Stomach smooth muscle (tissue), 2 donors: ENCODE data around the gene CLIP3.
"Not testable (repeated sequence)": the region's sequence is repeated elsewhere in the genome, so short reads cannot be mapped to it uniquely, and the experiment has no call there.

Experiments used
- H3K27ac ChIP-seq: one replicate; pipeline ENCODE4 v1.7.0; 2013; ENCODE audit warnings: mild to moderate bottlenecking, low read length, inconsistent platforms
- H3K27me3 ChIP-seq, 2 donors: one replicate each; pipeline ENCODE4 v1.7.0; 2013; ENCODE audit warnings: low read length in 2 of 2; ENCODE audit not compliant: insufficient read depth in 2 of 2, control insufficient read depth in 1 of 2
- H3K36me3 ChIP-seq, 2 donors: one replicate each; pipeline ENCODE4 v1.7.0; 2013; ENCODE audit warnings: low read length in 2 of 2; ENCODE audit not compliant: control insufficient read depth in 2 of 2, insufficient read depth in 2 of 2
- H3K4me1 ChIP-seq: one replicate; pipeline ENCODE4 v1.7.0; 2013; ENCODE audit warnings: low read length; ENCODE audit not compliant: control insufficient read depth, insufficient read depth
- H3K4me3 ChIP-seq, 2 donors: one replicate each; pipeline ENCODE4 v1.7.0; 2013; ENCODE audit warnings: low read length in 2 of 2
- H3K9ac ChIP-seq, 2 donors: one replicate each; pipeline ENCODE4 v1.7.0; 2013; ENCODE audit warnings: low read length in 2 of 2, mild to moderate bottlenecking in 1 of 2
- H3K9me3 ChIP-seq, 2 donors: one replicate each; pipeline ENCODE4 v1.7.0; 2013; ENCODE audit warnings: low read length in 2 of 2; ENCODE audit not compliant: control insufficient read depth in 2 of 2
- donor health status: healthy.
- donor health status: Pancreatic carcinoma.

Gene CLIP3

GRCh38 chr19:36032251-36033104 lies at the start of gene CLIP3:
TSS of gene CLIP3 (minus strand) at chr19:36032873. CDS start at chr19:36032357, 516 bp downstream.
- H3K4me3 ChIP-seq: peak within 1 kb of the TSS; percentile 79
- peaks cover 16% of the 10 kb centered on the region for H3K4me1 ChIP-seq
- H3K27me3 ChIP-seq: no peaks in the 10 kb centered on the region
- H3K9ac ChIP-seq: peak within 1 kb of the TSS; percentile 66 to 72
- peak within 1 kb of the TSS; percentile 74 for H3K27ac ChIP-seq
- peaks cover 4 to 10% of the 10 kb centered on the region in 2 donors for H3K36me3 ChIP-seq
- H3K9me3 ChIP-seq: no peaks in the 10 kb centered on the region

- Histone ChIP-seq H3K4me3 (no peak overlapping the region), H3K9me3 (no peaks in the 10 kb centered on the region), H3K9ac (no peak overlapping the region), H3K36me3 (no peaks in the 10 kb centered on the region), H3K27ac (no peak overlapping the region), H3K27me3 (no peaks in the 10 kb centered on the region), H3K4me1 (no peaks in the 10 kb centered on the region)
These were observed 49.2 kb upstream of the CLIP3 start for GRCh38 chr19:36081894-36082293.

GRCh38 chr19:36081385-36081784 lies 48.7 kb upstream of the CLIP3 start:
- no peak overlapping the region for H3K27ac ChIP-seq
- H3K9ac ChIP-seq: no peak overlapping the region
- no peaks in the 10 kb centered on the region for H3K9me3 ChIP-seq
- no peak overlapping the region for H3K4me3 ChIP-seq
- no peaks in the 10 kb centered on the region for H3K27me3 ChIP-seq
- no peaks in the 10 kb centered on the region for H3K36me3 ChIP-seq
- H3K4me1 ChIP-seq: no peaks in the 10 kb centered on the region

GRCh38 chr19:36079389-36079945 lies 46.8 kb upstream of the CLIP3 start:
- Histone ChIP-seq H3K36me3 (no peaks in the 10 kb centered on the region), H3K27me3 (no peaks in the 10 kb centered on the region), H3K9ac (no peak overlapping the region), H3K9me3 (no peaks in the 10 kb centered on the region), H3K4me1 (no peaks in the 10 kb centered on the region), H3K27ac (no peak overlapping the region), H3K4me3 (no peak overlapping the region)

GRCh38 chr19:36073121-36073876 lies 40.6 kb upstream of the CLIP3 start:
- H3K9me3 ChIP-seq: no peaks in the 10 kb centered on the region
- no peaks in the 10 kb centered on the region for H3K4me1 ChIP-seq
- H3K9ac ChIP-seq: no peak overlapping the region
- H3K27me3 ChIP-seq: no peaks in the 10 kb centered on the region
- no peak overlapping the region for H3K27ac ChIP-seq
- no peak overlapping the region for H3K4me3 ChIP-seq
- H3K36me3 ChIP-seq: no peaks in the 10 kb centered on the region

GRCh38 chr19:36072081-36072480 lies 39.4 kb upstream of the CLIP3 start:
- H3K36me3 ChIP-seq: no peaks in the 10 kb centered on the region
- H3K27ac ChIP-seq: no peak overlapping the region
- H3K4me1 ChIP-seq: no peaks in the 10 kb centered on the region

GRCh38 chr19:36068810-36069499 lies 36.3 kb upstream of the CLIP3 start:
- not testable (repeated sequence) for H3K4me1 ChIP-seq, H3K9me3 ChIP-seq, H3K4me3 ChIP-seq, H3K27me3 ChIP-seq, H3K9ac ChIP-seq, H3K27ac ChIP-seq, H3K36me3 ChIP-seq

More at GRCh38 chr19:36072081-36072480, 39.4 kb upstream of the CLIP3 start:
- Histone ChIP-seq H3K27me3 (no peaks in the 10 kb centered on the region), H3K9ac (no peak overlapping the region), H3K9me3 (no peaks in the 10 kb centered on the region), H3K4me3 (no peak overlapping the region)

- Histone ChIP-seq H3K27me3 (no peaks in the 10 kb centered on the region), H3K9me3 (no peaks in the 10 kb centered on the region), H3K4me3 (no peak overlapping the region), H3K36me3 (no peaks in the 10 kb centered on the region), H3K4me1 (no peaks in the 10 kb centered on the region), H3K27ac (no peak overlapping the region), H3K9ac (no peak overlapping the region)
These were observed 35.0 kb upstream of the CLIP3 start for GRCh38 chr19:36067681-36068080.

- Histone ChIP-seq H3K9ac (no peak overlapping the region), H3K27ac (no peak overlapping the region), H3K27me3 (no peaks in the 10 kb centered on the region), H3K9me3 (no peaks in the 10 kb centered on the region), H3K4me3 (no peak overlapping the region), H3K36me3 (no peaks in the 10 kb centered on the region), H3K4me1 (no peaks in the 10 kb centered on the region)
These were observed 32.2 kb upstream of the CLIP3 start for GRCh38 chr19:36064826-36065225.

GRCh38 chr19:36061367-36061766 lies 28.7 kb upstream of the CLIP3 start:
- no peak overlapping the region for H3K9ac ChIP-seq
- H3K4me3 ChIP-seq: no peak overlapping the region
- H3K27me3 ChIP-seq: no peaks in the 10 kb centered on the region
- H3K36me3 ChIP-seq: no peaks in the 10 kb centered on the region
- no peaks in the 10 kb centered on the region for H3K9me3 ChIP-seq
- no peak overlapping the region for H3K27ac ChIP-seq
- H3K4me1 ChIP-seq: no peaks in the 10 kb centered on the region
